Measurements from ENCODE around the gene LRRC56.
"Not testable (repeated sequence)": the region's sequence is repeated elsewhere in the genome, so short reads cannot be mapped to it uniquely, and the experiment has no call there.

The LRRC56 gene

DNA sequence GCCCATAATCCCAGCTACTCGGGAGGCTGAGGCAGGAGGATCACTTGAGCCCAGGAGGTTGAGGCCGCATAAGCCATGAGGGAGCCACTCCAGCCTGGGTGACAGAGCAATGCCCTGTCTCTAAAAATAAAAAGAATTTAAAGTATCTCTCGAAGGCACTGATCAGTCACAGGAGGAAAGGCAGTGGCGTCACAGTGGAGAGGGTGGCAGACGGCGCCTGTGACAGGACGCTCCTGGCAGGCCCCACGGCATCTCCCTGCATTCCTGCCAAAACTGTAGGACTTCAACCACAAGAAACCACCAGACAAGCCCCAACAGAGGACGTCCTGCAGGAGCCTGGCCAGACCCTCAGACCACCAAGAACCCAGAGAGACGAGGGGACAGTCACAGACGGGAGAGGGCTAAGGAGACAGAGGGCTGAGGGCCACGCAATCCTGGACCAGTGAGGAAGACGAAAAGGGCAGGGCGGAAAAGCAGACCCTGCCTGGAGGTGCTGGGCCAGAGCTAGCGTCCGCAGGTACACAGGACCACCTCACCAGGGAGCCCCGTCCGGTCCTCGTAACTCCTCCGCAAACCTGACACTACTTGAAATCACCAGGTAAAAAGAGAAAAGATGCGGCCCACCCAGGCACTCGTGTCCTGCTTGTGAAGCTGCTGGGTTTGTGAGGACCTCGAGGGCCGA, 36.2 kb upstream of the LRRC56 start:
- no peak for DNase-seq (ENCODE audit: low spot score)

GRCh38 chr11:501683-502287, 35.5 kb upstream of the LRRC56 start:
- DNase-seq (ENCODE audit: low spot score), result no peak

DNA sequence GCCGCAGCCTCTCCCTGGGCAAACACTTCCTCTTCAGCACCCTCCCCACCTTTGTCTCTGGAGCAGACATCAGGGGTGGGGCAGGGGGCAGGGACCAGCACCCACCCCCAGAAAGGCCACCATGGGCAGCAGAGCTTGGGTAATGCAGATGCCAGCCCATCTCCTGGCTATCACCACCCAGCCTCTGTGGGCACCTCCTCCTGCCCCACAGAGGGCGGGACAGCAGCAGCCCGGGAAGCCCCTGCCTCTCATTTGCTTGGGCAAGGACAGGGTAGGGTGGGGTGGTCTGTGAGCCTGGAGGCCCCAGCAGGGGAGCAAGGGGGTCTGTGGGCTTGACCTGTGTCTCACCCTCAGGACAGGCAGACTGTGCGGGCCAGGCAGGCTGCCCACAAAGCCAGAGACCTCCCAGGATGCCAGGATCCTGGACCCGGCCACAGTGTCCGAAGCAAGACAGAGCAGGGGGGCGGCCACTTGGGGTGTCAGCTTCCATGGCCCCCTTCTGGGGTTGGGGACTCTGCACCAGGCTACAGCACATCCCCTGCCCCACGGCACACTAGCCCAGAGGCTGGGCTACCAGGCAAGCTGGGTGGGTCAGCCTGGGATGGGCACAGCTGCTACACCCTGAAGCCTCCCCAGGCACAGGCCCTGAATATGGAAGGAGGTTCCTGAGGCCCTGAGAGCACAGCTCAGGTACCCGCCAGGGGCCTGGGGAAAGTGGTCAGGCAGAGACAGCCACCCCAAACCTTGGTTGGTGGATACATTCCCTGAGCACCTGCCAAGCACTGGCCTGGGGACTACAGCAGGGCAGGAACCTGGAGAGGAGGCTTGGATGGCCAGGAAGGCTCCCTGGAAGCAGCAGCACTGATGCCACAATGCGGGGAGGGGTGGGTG, 34.8 kb upstream of the LRRC56 start:
- DNase-seq (ENCODE audit: low spot score), result no peak

- no peak for DNase-seq (ENCODE audit: low spot score)
Observed at GRCh38 chr11:503179-503981, 33.9 kb upstream of the LRRC56 start.

DNA sequence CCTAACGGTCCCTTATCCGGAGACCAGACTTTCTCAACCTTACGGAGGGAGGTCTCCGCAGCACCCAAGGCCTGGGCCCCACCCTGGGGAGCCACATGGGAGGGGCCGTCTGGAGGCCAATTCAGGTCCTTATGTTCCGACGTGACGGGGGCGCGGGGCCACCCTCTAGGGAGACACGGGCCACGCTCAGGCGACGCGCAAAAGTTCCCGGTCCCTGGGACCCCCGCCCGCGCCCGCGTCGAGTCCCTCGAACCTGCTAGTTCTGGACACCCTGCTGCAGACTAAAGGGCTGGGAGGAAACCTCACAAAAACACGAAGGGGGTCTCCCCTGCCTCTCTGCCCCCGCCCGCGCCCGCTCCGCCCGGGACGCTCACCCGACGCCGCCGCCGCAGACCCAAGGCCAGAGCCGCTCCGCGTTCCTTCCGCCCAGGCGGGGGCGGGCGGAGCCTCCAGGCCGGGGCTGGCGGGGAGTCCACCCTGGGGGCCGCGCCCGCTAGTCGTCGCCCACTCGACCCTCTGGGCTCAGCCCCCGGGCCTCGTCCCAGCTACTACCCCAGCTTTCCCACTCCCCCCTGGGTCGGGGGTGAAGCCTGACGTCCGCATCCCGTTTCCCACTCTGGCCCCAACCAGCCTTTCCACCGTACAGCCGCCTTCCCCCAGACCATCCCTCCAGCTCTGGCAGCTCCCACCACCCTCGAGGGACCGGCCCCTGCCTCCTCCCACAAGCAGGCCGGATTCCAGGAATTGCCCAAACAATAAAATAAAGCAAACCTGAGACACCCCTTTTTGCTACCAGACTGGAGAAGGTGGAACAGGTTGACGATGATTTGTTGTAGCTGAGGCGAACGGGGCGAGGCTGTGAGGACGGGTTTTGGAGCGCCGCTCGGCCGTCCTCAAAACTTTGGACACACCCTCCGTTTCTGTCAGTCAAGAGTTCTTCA, 33.0 kb upstream of the LRRC56 start:
- DNase-seq (ENCODE audit: low spot score), result no peak

- DNase-seq (ENCODE audit: low spot score), result no peak
Observed at GRCh38 chr11:504994-505344, 32.4 kb upstream of the LRRC56 start.

DNA sequence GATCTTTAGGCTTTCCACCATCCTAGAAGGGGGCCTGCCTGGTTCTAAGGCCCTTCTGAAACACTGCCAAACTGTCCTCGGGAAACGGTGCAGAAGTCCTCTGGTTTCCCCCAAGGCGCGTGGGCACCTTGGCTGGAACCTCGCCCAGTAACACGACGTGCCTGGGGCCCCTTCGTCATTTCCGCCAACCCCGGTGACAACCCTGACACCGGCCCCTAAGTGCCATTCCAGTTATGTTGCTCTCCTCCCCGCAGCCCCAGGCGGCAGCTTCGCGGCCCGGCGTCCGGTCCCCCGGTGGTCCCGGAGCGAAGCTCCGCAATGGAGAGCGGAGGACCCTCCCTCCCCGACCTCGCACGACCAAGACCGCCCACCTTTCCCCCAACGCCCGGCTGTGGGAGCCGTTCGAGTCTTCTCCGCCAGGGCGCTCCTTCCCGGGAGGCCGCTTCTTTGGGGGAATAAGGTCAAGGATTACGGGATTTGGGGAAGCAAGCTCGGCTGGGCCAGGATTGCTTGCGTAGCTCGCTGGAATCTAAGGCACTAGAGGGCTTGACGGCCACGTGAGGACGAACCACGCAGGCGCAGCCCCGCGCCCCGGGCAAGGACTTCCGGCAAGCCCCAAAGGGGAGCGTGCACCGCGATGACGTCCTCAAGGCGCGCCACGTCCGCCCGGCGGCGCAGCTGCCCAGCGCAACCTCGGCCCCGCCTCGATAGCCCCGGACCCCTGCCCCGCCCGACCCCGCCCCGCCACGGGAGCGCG, 30.9 kb upstream of the LRRC56 start:
- peak; percentile 96 for DNase-seq (ENCODE audit: low spot score)

DNA sequence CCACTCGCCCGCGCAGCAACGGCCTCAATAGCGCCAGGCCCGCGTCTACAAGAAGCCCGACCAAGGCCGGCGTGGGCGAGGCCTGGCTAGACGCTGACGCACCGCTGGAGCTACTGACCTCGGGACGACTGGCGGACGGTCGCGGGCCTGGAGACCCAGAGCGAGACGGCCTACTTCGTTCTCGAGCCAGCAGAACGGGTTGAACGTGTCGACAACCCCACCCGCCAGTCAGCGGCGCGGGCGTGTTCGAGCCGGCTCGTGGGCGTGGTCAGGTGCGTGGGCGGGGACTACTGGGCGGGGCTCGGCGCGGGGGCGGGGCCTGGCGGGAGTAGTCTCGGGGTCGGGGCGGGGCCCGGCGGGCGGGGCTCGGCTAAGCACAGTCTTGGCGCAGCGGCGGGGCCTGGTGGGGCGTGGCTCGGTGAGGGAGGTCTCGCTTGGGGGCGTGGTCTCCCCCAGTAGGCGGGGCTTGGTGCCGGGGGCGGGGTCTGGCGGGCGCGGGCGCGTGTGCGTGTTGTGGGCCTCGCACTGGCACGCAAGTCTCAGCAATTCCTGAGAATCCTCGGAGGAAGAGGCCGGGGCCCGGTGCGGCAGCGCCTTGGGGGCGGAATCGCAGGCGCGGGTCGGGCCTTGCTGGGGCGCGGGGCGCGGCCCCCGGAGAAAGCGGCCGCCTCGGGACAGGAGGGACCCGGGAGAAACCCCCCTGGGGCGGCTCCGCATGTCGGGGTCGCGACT, 30.2 kb upstream of the LRRC56 start, which contains the start of gene RNH1:
Gene RNH1, minus strand, starts transcription at position 248 of the 732 bp plus-strand sequence. CDS start 5,080 bp downstream, outside the sequence.
- DNase-seq (ENCODE audit: low spot score), result peak; percentile 91

DNA sequence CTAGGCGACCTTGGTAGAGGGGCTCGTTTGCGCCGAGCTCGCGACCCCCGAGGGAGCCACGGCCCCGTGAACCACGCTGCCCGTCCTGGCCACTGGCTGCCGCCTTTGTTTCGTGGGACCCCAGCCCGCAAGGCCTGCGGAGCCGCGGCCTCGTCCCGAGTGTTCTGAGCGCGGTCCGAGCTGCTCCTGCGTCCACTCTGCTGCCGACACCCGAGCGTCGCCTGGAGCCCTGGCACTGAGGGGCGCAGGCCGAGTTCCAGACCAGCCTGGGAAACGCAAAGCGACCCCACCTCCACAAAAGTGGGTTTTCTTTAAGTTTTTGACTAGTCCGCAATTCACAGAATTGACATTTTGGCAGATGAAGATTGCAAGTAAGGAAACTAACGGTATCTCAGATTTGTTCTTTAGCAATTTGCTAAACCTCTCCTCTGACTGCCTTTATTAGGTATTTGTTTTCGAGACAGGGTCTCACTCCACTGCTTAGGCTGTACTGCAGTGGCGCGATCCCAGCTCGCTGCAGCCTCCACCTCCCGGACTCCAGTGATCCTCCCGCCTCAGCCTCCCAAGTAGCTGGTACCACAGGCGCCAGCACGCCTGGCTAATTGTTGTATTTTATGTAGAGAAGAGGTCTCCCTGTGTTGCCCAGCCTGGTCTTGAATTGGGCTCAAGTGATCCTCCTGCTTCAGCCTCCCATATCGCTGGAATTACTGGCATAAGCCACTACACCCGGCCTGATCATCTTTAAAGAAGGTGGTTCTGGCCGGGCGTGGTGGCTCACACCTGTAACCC, 29.4 kb upstream of the LRRC56 start:
- DNase-seq (ENCODE audit: low spot score), result no peak

- DNase-seq (ENCODE audit: low spot score), result no peak
Observed at GRCh38 chr11:508956-509355, 28.4 kb upstream of the LRRC56 start.

DNA sequence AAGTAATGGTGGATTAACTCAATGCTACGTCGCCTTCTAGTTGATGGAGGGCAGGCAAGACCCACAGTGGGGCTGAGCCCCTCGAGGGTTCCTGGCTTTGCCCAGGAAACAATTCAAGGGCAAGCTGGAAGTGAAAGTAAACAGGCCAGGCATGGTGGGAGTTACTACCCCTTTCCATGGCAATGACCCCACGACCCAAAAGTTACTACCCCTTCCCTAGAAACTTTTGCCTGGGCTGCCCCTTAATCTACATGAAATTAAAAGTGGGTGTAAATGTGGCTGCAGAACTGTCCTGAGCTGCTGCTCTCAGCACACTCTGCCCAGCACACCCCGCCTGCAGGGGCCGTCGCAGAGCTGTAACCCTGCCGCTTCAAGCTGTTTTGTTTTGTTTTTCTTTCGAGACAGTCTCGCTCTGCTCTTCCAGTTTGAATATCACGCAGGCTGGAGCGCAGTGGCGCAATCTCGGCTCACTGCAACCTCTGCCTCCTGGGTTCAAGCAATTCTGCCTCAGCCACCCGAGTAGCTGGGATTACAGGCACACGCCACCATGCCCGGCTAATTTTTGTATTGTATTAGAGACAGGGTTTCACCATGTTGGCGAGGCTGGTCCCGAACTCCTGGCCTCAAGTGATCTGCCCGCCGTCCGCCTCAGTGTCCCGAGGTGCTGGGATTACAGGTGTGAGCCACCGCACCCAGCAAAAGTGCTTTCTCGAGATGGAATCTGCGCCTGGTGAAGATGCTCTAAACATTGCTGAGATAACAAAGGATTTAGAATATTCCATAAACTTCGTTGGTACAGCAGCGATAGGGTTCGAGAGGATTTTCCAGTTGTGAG, 24.3 kb upstream of the LRRC56 start:
- no peak for DNase-seq (ENCODE audit: low spot score)

GRCh38 chr11:514606-515005, 22.7 kb upstream of the LRRC56 start:
- DNase-seq (ENCODE audit: low spot score), result no peak

- no peak for DNase-seq (ENCODE audit: low spot score)
Observed at GRCh38 chr11:515131-515530, 22.2 kb upstream of the LRRC56 start.

GRCh38 chr11:516400-516799, 20.9 kb upstream of the LRRC56 start:
- DNase-seq (ENCODE audit: low spot score), result no peak

DNA sequence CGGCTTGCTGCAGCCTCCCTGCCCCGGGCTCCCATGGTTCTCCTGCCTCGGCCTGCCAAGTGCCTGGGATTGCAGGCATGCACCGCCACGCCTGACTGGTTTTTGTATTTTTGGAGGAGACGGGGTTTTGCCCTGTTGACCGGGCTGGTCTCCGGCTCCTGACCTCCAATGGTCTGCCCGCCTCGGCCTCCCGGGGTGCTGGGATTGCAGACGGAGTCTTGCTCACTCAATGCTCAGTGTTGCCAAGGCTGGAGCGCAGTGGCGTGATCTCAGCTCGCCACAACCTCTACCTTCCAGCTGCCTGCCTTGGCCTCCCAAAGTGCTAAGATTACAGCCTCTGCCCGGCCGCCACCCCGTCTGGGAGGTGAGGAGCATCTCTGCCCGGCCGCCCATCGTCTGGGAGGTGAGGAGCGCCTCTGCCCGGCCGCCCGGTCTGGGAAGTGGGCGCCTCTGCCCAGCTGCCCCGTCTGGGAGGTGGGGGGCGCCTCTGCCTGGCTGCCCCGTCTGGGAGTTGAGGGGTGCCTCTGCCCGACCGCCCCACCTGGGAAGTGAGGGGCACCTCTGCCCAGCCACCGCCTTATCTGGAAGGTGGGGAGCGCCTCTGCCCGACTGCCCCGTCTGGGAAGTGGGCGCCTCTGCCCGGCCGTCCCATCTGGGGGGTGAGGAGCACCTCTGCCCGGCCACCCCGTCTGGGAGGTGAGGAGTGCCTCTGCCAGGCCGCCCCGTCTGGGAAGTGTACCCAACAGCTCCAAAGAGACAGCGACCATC, 20.2 kb upstream of the LRRC56 start:
- not testable (repeated sequence) for DNase-seq (ENCODE audit: low spot score)

DNA sequence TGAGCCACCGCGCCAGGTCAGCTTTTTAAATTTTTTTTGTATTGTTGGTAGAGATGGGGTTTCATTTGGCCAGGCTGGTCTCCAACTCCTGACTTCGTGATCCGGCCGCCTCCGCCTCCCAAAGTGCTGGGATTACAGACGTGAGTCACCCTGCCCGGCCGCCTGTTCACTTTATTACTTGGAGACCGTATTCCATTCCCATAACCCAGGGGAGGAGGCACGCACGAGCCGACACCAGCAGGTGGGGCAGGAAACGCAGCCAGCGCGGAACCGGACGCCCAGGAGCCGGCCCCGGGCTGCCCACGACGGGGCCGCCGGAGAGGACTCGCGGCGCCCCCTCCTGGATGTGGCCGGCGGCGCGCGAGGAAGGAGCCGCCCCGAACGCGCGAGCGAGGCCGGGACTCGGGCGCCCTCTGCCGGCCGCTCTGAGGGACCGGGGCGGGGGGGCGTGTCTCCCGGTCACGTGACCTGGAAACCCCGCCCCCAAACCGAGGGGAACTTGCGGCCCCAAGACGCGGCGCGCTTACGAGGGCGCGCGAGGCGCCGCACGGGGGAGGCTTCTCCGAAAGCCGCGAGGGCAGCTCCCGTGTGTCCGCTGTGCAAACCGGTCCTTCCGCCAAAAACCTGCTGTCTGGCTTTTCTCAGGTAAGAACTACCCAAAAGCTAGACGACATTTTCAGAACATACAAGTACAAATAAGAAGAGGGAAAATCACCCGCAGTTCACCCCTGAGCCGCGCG, 18.7 kb upstream of the LRRC56 start:
- DNase-seq (ENCODE audit: low spot score), result peak; percentile 88

Data from NAMALWA (cell line).